NCI-H1436 treated with DMSO at 0.1 percent for 48 hours (cell line): ENCODE measurements around the gene CARNS1.

ENCODE experiments used
- DNase-seq: peaks from one replicate; lab custom pipeline; 2025; lab: John Stamatoyannopoulos, UW

CARNS1 gene

GRCh38 chr11:67441098-67441563 lies 25.7 kb downstream of the CARNS1 start:
- no peak for DNase-seq

DNA sequence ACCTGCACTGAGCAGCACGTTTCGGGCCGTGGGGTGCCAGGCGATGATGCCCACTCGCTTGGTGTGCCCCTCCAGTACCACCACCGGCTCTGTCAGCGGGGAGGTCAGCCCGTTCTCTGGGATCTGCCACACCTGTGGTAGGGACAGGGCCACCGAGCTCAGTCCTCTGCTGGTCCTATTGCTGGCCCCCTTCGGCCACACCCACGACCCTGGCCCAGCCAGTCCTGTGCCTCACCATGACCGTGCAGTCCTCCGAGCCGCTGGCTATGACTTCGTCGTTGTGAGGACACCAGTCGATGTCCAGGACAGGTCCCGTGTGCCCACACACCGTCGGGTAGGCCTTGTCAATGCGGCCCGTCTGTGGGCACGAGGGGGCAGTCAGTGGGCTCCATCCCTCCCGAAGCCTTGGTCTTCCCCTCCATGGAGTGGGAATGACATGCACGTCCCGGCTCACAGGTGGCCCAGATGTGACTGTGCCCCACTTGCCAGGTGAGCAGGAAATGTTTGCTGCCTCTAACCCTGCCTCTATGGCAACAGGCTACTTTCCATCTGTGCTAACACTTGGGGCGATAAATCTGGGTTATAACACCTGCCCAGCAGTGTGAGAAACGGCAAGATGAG lies 26.4 kb downstream of the CARNS1 start:
- no peak for DNase-seq

DNA sequence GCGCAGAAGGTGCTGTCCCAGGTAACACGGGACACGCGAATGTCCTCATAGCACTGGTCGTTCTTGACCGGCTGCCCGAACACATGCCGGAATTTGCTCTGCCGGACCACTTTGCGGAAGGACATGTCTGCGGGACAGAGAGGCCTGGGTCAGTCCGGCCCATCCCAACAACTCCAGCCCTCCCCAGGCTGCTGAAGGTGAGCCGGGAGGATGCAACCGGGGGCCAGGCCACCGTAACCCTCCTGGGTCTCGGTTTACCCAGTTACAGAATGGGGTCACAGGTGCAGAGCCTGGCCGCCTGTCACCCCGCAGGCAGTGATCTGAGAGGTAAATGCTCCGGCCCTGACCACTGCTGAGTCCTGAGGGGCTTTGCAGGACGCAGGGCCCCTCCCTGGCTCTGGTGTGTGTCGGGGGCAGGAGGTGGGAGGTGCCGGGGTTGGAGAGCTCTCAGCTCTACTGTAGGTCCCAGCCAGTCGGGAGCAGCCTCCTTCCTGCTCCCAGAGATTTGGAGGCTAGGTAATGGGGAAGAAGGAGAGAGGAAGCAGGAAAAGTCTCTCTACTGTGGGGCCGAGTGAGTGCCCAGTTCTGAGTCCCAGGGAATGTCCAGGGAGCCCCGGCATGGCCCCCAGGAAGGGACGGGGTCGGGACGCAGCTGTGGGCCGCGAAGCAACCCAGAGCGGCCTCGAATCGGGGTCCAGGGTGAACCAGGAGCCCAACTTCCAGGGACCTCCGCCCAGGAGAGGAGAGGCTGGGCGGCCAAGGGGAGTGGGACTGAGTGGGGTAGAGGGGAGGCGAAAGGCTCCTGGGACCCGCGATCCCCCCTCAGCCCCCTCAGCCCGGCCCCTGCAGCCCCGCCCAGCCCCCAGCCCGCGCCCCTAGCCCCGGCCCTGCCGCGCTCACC lies 27.3 kb downstream of the CARNS1 start:
- no peak for DNase-seq

GRCh38 chr11:67445515-67445914 lies 30.0 kb downstream of the CARNS1 start:
- DNase-seq: no peak

GRCh38 chr11:67448220-67448609 lies 32.7 kb downstream of the CARNS1 start:
- no peak for DNase-seq

GRCh38 chr11:67449116-67449844 lies 33.8 kb downstream of the CARNS1 start:
- DNase-seq: no peak

GRCh38 chr11:67450796-67451657 lies 35.5 kb downstream of the CARNS1 start:
- no peak for DNase-seq

DNA sequence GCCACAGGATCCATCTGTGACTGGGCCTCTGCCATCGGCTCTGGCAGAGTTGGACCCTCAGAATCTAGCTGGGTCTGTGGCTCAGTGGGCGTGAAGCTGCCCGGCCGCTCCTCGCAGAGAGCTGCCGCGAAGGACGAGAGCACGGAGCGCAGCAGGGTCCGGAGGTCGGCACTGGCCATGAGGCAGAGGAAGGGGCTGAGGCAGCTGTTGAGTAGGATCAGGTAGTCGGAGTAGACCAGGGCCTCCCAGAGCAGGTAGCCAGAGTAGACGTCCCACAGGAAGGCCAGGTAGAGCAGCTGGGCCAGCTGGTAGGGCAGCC lies 36.1 kb downstream of the CARNS1 start:
- DNase-seq: no peak

DNA sequence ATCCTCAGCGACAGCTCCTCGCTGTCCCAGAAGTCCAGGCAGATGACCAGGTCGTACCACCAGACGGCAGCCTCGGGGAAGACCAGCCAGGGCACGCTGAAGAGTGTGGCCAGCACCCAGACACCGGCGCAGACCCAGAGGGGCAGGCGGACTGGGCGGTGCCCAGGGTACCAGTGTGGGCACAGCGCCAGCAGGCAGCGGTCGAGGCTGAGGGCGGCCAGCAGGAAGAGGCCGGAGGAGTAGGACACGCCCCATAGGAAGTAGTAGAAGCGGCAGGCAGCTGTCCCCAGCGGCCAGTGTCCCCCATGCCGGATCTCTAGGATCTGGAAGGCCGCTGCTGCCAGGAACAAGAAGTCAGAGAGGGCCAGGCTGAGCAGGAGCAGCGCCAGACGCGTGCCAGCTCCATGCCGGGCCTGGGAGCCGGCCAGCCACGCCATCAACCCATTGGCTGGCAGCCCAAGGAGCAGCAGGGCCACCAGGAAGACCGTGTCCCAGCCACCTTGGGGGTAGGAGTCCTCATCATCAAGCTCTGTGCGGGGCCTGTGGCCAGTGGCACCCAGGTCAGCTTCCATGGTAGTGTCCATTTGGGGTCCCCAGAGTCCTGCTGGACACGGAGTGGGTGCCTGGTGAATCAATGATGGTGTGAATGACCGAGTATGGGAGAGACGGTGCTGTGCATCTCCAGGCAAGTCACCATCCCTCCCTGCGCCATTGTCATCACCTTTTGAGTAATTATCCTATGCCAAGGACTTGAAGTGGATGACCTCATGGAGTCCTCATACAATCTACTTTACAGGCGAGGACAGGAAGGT lies 36.9 kb downstream of the CARNS1 start, which contains the start of gene GPR152:
Gene GPR152 (minus strand): TSS at position 589 of the 812 bp plus-strand sequence. CDS start 5 bp downstream, at position 584.
- no peak for DNase-seq

DNA sequence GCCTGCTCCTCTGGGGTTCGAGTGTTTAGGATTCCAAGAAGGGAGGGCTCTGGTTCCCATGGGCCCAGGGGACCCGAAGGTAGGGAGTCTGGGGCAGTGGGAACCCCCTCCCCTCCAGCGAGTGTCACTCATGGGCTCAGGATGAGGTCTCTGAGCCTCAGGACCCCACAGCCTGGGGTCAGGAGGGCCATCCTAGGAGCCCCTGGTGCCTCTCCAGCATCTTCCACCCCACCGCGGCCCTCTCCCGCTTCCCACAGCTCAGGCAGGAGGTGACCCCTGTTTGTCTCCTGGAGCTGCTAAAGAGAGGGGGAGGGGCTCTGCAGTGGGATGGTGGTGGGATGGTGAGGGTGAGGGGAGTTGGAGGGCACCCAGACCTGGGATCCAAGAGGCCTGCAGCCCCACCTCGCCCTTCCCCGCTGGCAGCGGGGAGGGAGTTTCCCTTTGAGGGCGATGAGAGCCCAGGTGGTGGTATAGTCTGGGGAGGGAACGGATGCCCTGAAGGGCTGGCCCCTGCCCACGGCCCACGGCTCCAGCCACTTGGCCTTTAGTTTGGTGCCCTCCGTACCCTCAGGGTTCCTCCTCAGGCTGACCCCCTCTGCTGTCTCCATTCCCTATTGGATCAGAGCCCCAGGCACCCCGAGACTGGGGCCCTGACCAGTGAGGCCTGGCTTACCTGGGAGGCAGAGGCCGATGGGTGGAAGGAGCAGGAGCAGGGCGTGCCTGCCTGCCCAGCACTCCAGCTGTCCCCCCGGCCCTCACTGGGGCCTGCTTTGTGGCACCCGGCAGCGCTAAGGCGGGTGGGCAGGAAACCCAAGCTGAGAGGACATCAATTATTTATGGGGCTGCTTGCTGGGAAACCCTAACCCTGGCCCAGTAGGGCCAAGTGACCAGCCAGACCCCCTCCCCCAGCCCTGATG lies 38.6 kb downstream of the CARNS1 start:
- DNase-seq: no peak

DNA sequence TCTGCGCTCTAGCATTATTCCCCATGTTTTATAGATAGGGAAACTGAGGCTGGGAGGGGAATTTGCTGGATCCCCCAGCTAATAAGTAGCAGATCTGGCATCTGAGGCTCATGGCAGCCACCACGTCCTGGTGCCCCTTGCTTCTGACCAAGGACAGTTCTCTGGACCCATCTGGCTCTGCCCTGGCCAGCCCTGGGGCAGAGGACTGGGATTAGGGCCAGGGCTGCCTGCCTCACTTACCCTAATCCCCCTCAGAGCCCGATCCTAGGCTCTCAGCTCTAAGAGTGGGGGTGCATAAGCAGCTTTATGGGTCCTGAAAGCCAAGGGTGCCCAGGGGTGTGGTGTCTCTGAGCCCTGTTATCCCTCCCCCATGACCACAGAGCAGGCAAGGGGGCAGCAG lies 39.6 kb downstream of the CARNS1 start, which contains the start of gene CABP4:
Gene CABP4 (plus strand): TSS at position 301 of the 400 bp plus-strand sequence. CDS start 70 bp downstream, at position 371.
- no peak for DNase-seq

- DNase-seq: no peak
Measured at GRCh38 chr11:67456068-67456705, 40.7 kb downstream of the CARNS1 start.

DNA sequence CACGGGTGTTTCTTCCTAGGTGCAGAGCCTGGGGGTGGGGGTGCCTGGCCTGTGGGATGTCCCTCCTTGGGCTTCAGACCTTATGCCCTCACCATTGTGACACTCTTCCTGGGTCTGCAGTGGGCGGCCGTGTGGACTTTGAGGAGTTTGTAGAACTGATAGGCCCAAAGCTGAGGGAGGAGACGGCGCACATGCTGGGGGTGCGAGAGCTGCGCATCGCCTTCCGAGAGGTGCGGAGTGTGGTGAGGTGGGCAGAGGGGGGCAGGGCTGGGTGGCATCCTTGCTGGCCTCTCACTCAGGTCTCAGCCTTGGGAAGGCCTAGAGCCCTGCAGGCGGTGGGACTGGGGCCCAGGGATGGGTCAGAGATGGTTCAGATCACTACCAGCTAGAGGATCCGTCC lies 42.0 kb downstream of the CARNS1 start:
- DNase-seq: no peak

- no peak for DNase-seq
Measured at GRCh38 chr11:67458266-67458665, 42.8 kb downstream of the CARNS1 start.

GRCh38 chr11:67463186-67463585 lies 47.7 kb downstream of the CARNS1 start:
- no peak for DNase-seq

DNA sequence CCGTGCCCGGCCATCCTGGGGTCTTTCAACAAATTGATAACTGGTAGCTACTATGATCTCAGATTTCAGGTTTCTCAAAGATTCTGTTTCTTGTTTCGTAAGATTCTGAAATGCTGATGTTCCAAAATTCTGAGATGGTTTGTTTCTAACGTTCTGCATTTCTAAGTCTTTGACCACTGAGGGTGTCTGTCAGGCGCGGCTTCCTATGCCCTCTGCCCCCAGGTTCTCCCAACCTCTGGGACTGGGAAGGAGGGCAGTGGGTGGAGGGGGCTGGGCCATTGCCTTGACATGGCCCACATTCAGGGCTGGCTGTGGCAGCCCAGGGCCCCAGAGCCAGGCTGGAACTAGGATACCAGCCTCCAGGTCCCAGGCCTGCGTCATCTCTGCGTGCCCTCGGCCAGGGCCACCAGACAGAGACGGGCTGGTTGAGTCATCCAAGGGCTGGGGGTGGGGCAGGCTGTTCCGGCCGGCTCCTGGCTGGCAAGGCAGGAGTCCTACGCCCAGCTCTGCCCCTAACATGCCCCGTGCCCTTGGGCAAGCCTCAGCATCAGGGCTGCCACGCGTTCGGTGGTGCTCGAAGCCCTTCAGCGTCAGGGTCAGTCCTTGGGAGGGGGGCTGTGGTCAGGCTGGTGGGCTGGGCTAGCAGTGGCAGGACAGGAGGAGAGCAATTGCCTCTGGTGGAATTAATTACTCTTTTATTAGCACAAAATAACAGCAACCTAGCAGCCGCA lies 48.4 kb downstream of the CARNS1 start:
- no peak for DNase-seq

GRCh38 chr11:67464411-67465188 lies 49.1 kb downstream of the CARNS1 start:
- peak; percentile 60 for DNase-seq

GRCh38 chr11:67465189-67465510 lies 49.7 kb downstream of the CARNS1 start:
- DNase-seq: no peak
